CD4-positive, alpha-beta T cell treated with Interleukin-4 for 4 hours (primary cell): Measurements from ENCODE around the gene ZBTB7B.
"Not testable (repeated sequence)": the region's sequence is repeated elsewhere in the genome, so short reads cannot be mapped to it uniquely, and the experiment has no call there.

Source experiments
- DNase-seq: peaks from one replicate; pipeline ENCODE4 v3.0.0-alpha.2; 2020

ZBTB7B gene

DNA sequence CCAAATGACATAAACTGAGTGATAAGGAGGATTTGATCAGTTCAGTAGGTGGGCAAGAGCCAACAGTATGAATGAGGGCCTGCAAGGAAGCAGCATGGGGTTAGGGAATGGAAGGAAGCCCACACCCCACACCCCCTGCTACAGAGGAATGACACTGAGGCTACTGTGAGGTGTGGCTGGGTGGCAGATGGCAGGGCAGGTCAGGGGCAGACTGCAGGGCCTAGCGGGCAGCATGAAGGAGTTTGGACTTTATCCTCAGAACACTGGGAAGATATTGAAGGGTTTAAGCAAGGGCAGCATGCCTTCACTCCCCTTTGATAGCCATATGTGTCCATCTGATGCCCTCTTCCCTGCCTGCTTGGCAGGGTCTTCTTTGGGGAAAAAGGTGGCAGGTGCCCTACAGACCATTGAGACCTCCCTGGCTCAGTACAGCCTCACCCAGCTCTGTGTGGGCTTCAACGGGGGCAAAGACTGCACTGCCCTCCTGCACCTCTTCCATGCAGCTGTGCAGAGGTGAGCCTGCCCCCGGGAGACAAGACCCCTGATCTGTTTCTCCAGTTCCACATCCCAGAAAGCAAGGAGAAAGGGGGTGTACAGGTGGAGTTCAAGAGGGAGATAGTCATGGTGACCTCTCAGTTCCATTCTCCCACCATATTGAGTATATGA lies 13.3 kb upstream of the ZBTB7B start:
- no peak for DNase-seq

DNA sequence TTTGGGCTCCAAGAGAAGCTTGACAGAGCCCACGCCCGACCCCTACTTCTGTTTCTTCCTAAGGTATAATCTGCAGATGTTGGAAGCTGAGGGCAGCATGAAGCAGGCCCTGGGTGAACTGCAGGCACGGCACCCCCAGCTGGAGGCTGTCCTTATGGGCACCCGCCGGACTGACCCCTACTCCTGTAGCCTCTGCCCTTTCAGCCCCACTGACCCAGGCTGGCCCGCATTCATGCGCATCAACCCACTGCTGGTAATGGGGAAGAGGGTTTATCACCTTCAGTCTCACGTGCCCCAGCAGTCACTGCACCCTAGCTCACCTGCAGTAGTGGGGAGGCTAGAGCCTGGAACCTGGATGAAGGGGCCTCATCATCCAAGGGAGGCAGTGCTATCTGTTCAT lies 12.3 kb upstream of the ZBTB7B start:
- no peak for DNase-seq

DNA sequence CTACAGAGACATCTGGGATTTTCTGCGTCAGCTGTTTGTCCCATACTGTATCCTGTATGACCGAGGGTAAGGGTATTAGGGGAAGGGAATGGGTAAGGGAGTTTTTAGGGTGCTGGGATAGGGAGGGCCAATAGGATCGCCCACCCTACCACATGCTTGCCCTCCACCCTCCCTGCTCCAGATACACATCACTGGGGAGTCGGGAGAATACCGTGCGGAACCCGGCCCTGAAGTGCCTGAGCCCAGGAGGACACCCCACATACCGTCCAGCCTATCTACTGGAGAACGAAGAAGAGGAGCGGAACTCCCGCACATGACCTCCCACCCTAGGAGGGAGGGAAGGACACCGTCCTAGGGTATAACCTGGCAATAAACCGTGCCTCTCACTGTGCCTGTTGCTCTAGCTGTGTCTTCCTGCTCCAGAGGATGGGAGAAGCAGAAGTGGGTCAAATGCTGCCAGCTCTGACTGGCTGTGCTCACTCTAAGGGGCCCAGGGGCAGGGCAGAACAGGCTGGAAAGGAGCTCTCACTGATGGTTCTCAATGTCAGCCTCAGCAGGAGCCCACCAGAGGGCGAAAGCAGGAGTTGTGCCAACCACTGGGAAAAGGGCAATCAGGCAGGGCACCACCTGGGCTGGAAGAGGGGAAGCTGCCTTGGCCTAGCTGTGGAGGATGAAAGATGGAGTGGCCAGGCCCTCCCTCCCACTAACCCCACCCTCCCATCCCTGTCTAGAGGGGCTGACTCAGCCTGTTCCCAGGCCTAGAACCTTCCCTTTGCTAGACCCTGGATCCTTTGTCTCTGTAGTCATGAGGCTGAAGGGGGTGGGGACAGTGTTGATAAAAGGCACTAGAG lies 9.7 kb upstream of the ZBTB7B start:
- no peak for DNase-seq

DNA sequence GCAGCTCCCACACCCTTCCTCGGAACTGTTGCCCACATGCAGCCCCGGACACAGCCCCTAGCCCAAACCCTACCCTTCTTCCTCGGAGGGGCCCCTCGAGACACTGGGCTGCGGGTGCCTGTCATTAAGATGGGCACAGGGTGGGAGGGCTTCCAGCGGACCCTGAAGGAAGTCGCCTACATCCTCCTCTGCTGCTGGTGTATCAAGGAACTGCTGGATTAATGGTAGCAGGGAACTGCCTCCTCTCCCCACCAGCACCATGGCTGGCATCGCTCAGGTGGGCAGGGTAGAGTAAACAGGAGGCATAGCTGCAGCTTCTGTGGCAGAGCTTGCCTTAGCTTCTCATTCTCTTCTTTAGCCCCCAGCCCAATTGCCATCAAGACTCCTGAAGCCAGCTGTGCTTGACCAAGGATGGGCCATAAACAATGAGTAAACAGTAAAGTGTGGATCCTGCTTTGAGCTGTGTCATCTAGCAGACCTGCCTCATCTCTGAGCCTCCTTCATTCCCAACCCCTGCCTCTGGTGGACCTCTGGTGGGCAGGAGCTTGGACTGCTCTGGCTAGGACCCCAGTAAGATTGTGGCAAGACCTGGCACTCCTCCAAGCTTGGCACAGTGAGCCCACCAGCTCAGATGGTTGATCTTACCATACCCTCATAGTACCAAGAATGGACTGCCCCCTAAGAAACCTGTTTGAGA lies 8.9 kb upstream of the ZBTB7B start, which contains the start of gene LENEP:
LENEP (plus strand) TSS at position 15 of the 697 bp plus-strand sequence; CDS start at position 37, 22 bp downstream.
- no peak for DNase-seq

DNA sequence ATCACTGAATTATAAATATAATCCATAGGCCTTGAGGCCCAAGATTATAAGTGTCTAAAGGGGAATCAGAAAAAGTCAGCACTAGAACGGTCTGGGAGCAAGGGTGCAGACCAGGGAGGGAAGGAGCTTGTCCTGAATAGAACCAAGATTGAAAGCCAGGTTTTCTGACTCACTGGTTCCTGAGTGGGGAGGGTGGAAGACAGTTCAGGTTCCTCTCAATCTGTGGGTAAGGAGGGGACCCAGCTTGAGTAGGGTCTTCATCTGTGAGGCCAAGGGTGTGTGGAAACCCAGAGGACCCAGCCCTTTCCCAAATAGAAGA lies 8.4 kb upstream of the ZBTB7B start:
- no peak for DNase-seq

DNA sequence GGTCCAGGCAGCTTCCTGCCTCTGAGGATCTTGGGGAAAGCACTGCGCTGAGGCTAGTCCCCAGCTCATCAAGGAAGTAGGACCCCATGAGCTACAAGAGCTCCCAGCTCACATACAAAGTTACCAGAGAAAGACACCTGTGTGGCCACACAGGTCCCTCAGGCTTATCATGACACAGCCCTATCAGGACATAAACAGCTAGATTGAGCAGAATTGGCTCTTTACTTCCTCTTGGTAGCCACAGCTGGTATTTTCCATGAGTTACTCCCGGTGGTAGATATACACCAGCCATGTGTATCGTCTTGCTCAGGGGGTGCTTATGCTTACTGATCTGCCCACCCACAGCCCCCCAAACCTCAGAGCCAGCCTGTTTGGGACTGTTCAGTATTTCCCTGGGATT lies 8.0 kb upstream of the ZBTB7B start:
- no peak for DNase-seq

DNA sequence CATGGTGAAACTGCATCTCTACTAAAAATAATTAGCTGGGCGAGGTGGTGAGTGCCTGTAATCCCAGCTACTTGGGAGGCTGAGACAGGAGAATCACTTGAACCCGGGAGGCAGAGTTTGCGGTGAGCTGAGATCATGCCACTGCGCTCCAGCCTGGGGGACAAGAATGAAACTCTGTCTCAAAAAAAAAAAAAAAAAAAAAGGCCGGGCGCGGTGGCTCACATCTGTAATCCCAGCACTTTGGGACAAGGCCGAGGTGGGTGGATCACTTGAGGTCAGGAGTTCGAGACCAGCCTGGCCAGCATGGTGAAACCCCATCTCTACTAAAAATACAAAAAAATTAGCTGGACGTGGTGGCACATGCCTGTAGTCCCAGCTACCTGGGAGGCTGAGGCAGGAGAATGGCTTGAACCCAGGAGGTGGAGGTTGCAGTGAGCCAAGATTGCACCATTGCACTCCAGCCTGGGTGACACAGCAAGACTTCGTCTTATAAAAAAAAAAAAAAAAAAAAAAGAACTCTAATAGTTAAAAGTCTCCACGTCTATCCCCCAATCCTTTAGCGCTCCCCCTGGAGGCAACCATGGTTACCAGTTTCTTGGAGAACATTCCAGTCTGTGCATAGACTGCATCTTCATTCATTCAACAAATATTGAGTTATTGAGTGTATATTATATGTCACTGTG lies 7.2 kb upstream of the ZBTB7B start:
- DNase-seq: not testable (repeated sequence)

DNA sequence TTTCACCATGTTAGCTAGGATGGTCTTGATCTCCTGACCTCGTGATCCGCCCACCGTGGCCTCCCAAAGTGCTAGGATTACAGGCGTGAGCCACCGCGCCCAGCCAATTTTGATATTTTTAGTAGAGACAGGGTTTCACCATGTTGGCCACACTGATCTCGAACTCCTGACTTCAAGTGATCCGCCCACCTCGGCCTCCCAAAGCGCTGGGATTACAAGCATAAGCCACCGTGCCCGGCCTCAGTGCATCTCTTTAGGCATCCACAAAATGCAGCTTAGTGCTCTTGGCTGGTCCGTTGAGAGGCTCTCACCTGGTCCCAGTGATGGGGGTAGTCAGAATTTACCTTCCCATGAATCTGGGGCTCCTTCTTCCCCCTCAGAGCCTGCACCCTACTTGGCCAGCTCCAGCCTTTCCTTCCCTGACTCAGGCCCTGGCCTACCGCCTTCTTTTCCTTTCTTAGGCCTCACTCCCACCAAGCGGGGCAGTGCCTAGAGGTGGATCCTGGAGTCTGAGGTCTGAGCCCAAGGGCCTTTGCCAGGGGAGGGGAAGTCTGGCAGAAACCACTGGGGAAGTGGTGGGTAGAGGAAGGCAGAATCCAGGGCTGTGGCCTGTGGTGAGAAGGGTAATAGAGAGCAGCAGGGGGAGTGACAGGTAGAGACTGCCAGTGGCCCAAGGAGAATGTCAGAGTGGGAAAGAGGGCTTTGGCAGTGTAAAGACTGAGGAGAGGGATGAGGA lies 5.5 kb upstream of the ZBTB7B start:
- DNase-seq: no peak

DNA sequence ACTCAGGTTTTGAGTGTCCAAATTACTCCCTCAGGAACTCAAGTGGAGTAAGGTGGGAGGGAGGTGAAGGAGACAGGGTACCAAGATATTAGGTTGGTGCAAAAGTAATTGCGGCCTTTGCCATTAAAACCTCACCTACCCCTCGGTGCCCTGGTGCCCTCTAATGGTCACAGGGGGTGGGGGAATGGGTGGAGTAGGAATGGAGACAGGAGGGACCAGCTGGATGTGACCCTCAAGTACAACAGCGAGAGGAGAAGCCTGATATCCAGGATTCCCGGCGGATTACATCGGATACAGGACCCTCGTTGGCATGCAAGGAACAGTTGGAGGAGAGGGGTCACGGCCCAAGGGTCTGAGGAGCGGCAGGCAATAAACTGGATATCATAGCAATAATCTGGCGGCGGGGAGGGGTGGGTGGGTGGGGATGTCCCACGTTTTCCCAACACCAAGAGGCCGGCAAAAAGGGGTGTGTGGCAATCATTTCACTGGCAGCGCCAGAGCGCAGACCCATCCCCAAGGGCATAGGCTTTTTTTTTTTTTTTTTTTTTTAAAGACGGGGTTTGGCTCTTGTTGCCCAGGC lies 4.3 kb upstream of the ZBTB7B start:
- no peak for DNase-seq

DNA sequence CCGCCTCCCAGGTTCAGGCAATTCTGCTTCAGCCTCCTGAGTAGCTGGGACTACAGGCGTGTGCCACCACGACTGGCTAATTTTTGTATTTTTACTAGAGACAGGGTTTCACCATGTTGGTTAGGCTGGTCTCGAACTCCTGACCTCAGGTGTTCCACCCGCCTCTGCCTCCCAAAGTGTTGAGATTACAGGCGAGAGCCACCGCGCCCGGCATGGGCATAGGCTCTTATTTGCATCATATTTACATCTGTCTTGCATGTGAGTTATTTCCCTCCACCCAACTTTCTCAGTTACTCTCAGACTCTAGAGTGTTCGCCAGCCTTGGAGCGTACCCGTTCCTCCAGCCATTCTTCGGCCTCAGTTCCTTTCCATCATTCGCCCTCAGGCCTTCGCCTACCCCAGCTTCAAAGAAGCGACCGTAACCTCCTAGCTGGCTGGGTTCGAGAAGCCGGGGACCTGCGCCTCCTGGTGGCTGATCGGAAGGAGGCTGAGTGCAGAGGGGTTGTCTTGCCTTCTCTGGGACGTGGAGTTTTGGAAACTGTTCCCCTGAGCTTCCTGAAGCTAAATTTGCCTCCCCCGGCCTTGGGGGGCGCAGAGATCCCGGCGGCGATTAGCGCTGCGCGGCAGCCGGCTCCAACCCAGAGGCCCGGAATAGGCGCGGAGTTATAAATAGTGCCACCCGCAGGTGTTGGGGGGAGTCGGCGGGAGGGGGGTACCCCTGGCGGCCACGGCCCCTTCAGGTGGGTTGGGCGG lies 3.6 kb upstream of the ZBTB7B start:
- peak; percentile 65 for DNase-seq

DNA sequence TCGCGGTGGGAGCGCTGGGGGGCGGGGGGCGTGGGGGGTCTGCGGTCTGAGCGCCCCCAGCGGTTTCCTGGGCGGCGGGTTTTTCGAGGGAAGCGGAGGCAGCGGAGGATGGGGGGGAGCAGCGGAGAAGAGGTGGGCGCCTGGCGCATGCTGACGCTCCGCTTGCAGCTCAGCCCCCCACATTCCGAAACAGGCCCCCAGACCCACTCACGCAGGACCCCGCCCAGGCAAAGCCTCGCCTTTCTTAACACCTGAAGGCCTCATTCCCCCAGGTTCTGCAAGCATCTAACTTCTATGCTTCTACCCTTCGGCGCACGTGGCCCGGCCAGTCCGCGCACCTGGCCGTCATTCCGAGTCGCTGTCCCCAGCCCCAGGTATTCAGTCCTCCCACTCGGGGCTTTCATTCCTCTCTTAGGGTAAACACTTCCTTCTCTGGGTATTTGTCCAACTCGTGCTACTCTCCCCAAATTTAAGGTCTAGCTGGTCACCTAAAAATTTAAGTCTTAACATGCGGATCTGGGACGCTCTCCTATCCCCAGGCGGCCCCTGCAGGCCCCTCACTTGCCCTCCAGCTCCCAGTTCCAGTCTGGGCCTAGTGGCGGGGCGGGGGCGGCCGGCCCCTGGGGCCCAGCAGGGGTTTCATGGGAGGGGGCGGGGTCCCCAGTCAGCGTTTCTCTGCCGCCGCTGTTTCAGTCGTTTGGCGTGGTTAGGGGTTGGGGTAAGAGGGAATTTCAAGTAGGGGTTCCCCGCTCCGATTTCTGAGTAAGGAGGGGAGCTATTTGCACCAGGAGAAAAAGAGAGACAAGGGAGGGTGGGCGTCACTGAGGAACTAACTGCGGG lies 2.8 kb upstream of the ZBTB7B start:
- DNase-seq: no peak

DNA sequence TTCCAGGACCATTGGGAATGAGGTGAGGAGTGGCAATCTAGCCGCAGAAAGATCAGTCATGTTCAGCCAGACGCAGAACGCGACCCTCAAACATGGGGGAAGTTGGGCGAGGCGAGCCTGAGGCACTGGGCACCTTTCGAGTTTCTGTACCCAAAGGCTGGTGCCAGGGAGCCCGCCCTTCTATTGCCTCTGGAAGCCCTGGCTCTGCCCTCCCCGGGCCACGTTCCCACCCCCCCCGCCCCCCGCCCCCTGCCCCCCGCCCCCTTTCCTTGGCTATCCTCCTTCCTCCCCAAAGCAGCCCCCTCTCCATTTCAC lies 2.2 kb upstream of the ZBTB7B start:
- no peak for DNase-seq

DNA sequence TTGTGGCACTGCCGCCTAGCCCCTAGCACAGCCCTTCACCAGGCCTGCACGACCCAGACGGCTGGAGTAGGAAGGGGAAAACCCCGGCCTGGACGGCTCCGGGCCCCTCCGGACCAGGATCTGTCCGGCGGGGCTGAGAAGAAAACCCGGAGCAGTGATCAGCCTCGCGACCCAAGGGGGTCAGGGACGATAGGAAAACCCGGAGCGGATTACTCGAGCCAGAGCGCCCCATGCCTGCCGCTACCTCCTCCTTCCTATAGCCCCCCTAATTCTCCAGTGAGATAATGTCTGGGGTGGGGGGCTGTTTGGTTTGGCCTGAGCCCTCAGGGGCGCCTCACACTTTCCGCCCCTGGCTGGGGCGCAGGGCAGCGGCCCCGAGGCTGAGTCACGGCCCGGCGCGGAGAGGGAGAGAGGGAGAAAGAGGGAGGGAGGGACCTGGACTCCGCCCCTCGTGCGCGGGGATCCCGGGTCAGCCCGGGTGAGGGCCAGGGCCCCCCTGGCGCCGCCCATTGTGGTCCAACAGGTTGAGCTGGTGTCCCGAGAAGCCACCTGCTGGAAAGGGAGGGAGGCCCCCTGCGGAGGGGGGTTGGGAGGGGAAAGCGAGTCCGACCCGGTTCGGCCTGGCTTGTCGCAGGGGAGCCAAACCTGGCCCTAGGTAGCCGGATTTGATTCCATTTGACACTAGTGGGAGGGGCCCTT lies 1.7 kb upstream of the ZBTB7B start:
- peak; percentile 78 for DNase-seq

DNA sequence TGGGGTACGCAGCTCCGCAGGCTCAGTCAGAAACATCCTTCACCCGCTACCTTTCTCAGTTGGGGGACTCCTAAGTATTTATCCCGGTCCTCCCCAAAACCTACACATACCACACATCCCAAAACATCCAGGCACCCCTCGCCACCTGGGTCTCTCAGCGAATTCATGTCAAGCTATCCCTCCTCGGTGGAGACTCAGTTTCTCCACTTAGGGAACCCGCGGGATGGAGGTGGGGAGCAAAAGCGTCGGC lies 1.3 kb upstream of the ZBTB7B start:
- no peak for DNase-seq

DNA sequence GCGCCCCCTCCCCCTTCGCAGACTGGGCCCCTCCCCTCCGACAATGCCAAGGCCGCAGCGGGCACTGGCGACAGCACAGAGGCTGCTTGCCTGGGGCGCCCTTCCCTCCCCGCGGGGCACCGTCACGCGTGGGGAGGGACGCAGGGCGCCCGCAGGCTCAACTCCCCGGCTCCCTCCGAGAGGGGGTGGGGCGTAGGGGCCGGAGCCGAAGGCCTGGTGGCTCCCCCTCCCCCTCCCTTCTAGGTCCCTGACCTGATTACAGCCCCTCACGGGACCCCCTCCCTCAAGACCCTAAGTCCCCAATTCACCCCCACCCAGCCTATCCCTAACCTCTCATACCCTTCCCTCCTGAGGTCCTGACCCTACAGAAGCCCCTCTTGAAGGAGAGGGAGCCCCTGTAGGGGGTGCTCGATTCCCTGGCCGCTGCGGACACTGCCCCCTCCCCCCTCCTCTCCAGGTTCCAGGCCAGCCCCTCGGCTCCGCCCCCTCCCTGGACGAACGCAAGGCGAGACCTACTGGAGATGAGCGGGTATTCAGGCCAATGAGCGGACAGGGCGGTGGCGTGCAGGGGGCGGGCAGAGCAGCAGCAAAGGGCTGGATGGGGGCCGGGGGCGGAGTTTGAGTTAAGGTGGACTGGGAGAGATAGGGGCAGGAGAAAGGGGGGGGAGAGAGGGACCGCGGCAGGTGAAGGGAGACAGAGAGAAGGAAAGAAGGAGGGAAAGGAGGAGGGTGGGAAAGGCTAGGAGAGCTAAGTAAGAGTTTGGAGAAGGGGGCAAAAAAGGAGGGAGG lies 733 bp upstream of the ZBTB7B start:
- peak; percentile 97 for DNase-seq

DNA sequence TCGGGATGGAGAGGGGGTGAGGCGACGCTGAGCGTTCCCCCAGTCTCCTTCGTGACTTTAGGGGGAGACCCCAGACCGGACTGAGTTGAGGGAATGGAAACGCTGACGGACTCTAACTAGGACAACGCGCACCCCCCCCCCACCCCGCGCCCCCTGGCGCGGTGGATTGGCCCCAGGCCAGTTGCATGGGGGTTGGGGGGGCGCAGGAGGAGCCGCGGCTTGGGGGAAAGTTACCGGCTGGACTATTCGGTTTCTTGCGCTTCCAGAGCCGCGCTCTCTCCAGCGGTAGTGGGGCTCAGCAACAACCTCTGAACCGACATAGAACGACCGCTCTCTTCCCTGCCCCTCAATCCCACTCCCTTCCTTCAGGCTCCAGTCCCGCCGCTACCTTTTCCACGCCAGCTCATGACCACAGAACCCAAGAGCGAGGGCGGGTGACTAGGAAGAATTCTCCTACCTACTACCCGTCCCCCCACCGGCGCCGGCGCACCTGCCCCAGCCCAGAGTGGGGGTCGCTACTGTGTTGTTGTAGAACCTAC lies 694 bp downstream of the ZBTB7B start:
- no peak for DNase-seq

DNA sequence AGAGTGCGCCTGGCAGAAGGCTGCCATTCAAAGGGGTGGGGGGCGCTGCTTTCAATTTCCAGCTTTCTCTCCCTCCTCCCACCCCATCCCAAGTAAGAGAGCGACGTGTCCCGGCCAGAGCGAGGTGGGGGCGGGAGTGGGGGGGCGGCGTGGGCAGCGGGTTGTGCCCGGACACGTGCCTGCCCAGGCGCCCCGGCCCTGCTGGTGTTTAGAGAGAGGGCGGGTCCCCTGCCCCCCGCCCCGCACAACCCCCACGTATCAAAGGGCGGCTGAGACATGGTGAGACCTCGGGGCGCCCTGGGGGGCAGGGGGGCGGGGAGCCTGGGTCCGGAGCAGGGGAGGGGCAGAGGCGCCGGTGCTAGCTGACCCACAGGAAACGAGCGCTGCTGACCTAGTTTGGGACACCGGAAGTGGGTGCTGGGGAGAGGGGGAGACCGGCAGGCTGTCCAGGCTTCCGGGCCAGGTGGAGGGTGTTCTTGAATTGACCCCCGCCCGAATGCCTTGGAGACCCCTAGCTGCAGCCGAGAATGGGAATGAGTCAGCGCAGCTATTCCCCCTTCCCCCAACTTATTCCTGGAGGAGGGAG lies 1.3 kb downstream of the ZBTB7B start:
- no peak for DNase-seq

DNA sequence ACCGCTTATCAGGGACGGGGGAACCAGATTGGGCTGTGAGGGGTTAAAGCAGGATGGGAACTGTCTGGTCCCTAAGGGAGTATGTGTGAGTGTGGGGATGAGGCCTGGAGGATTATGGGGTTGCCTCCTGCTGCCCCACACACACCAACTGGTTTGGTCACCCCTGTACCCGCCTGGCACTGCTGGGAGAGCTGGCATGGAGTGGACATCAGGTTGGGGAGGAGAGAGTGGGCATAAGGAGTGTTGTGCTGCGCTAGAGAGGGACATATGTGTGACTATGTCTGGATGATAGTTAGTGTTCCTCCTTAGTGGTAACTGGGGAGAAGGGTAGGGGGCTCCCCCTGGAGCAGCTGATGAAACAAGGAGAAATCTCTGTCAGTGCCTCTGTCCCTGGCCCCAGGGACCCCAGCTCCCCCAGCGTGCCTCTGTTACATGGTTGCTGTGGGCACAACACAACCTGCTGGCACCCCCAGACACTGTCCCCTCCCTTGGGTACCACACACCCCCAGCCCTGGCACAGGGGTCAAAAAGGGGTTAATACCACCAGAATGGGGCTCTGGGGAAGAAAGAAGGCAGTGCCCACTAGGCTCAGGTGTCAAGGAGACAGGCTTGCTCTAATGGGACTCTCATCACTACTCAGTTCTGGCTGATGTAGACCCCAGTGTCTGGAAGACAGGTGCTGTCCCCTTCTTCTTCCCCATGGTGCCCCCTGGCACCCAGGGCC lies 1.9 kb downstream of the ZBTB7B start:
- no peak for DNase-seq
